GM23338 (cell line): ENCODE data around the gene CNOT6L. TPM values are rescaled to one million over a fixed set of nuclear protein-coding genes. Genes with fewer than 3 reads are reported as not detected.

Experiments used
- ATAC-seq: fragments of 200-7000 bp; cut with Tn5 transposase; 3 replicates; pipeline ENCODE4 v1.9.1; 2020
- DNase-seq: peaks from one replicate; pipeline ENCODE4 v3.0.0-alpha.2; 2015; ENCODE audit warnings: low spot score
- H2AFZ ChIP-seq: fragments of 200-600 bp; sonication (generic); 2 replicates; pipeline ENCODE4 v1.8.0; 2016; ENCODE audit warnings: antibody characterized with exemption, mild to moderate bottlenecking, moderate library complexity
- H3F3A ChIP-seq: fragments of 200-600 bp; sonication (generic); replicated peaks from 2 replicates; pipeline ENCODE4 v1.8.0; 2017; ENCODE audit warnings: antibody characterized with exemption, mixed run types, low read depth
- H3K27ac ChIP-seq: fragments of 200-600 bp; sonication (generic); 2 replicates; pipeline ENCODE4 v1.6.1; 2016; ENCODE audit warnings: low read depth
- H3K27me3 ChIP-seq: fragments of 200-600 bp; sonication (generic); 2 replicates; pipeline ENCODE4 v1.8.0; 2016; ENCODE audit warnings: mild to moderate bottlenecking, mixed run types, moderate library complexity; ENCODE audit not compliant: insufficient read depth
- H3K36me3 ChIP-seq: fragments of 200-600 bp; sonication (generic); 2 replicates; pipeline ENCODE4 v1.8.0; 2016; ENCODE audit warnings: mild to moderate bottlenecking; ENCODE audit not compliant: insufficient read depth
- H3K4me1 ChIP-seq: fragments of 200-600 bp; sonication (generic); 2 replicates; pipeline ENCODE4 v1.8.0; 2016; ENCODE audit warnings: mild to moderate bottlenecking, moderate library complexity; ENCODE audit not compliant: insufficient read depth
- H3K4me2 ChIP-seq: fragments of 200-600 bp; sonication (generic); 2 replicates; pipeline ENCODE4 v1.7.1; 2017; ENCODE audit warnings: mixed run types
- H3K4me3 ChIP-seq: fragments of 200-600 bp; sonication (generic); 2 replicates; pipeline ENCODE4 v1.6.1; 2016; ENCODE audit warnings: mixed run types
- H3K79me2 ChIP-seq: fragments of 200-600 bp; sonication (generic); replicated peaks from 2 replicates; pipeline ENCODE4 v1.8.0; 2017; ENCODE audit warnings: mild to moderate bottlenecking; ENCODE audit not compliant: insufficient read depth
- H3K9me2 ChIP-seq: fragments of 200-600 bp; sonication (generic); 2 replicates; pipeline ENCODE4 v1.8.0; 2017; ENCODE audit not compliant: insufficient read depth
- H4K20me1 ChIP-seq: fragments of 200-600 bp; sonication (generic); replicated peaks from 2 replicates; pipeline ENCODE4 v1.8.0; 2017; ENCODE audit warnings: mild to moderate bottlenecking; ENCODE audit not compliant: insufficient read depth
- H3K27ac Mint-ChIP-seq: 2 replicates; pipeline ENCODE4 v1.8.0; 2020; ENCODE audit warnings: inconsistent platforms, mild to moderate bottlenecking, moderate library complexity, mixed read lengths
- H3K27me3 Mint-ChIP-seq: 3 replicates; pipeline ENCODE4 v1.8.0; 2022; ENCODE audit warnings: low read depth, mild to moderate bottlenecking, moderate library complexity, mixed read lengths, inconsistent platforms; ENCODE audit not compliant: insufficient read depth, poor library complexity
- H3K36me3 Mint-ChIP-seq: 3 replicates; pipeline ENCODE4 v1.8.0; 2021; ENCODE audit warnings: low read depth, mild to moderate bottlenecking, inconsistent platforms, moderate library complexity, mixed read lengths
- H3K4me1 Mint-ChIP-seq: 3 replicates; pipeline ENCODE4 v1.8.0; 2020; ENCODE audit warnings: mild to moderate bottlenecking, inconsistent platforms, mixed read lengths
- H3K4me3 Mint-ChIP-seq: 3 replicates; pipeline ENCODE4 v1.8.0; 2021; ENCODE audit warnings: moderate library complexity, mild to moderate bottlenecking, inconsistent platforms, mixed read lengths
- H3K9me3 Mint-ChIP-seq: 3 replicates; pipeline ENCODE4 v1.8.0; 2020; ENCODE audit warnings: moderate library complexity, mild to moderate bottlenecking, inconsistent platforms, mixed read lengths
- EZH2phosphoT487 ChIP-seq: fragments of 200-600 bp; sonication (generic); IDR thresholded peaks from one replicate; pipeline ENCODE4 v1.8.1; 2018; ENCODE audit warnings: antibody characterized with exemption; ENCODE audit not compliant: unreplicated experiment
- ZNF114 ChIP-seq: fragments of 250-450 bp; sonication (Bioruptor Pico); IDR thresholded peaks from 2 replicates; pipeline ENCODE4 v1.5.0; 2020; ENCODE audit warnings: mild to moderate bottlenecking, moderate library complexity
- ZNF331 ChIP-seq: fragments of 250-450 bp; sonication (Bioruptor Pico); IDR thresholded peaks from 2 replicates; pipeline ENCODE4 v1.5.0; 2020; ENCODE audit warnings: low read depth, mild to moderate bottlenecking, moderate library complexity
- polyA plus RNA-seq: library from polyadenylated mRNA; unstranded; fragments of >200 nt; fragmentation: Nextera tagmentation; extraction: Ambion mirVana; gene quantifications from 2 replicates; pipeline ENCODE4 v1.2.1, GENCODE V29; 2016
- total RNA-seq: library from RNA; depleted of rRNA; stranded (reverse); fragments of >200 nt; shearing (Covaris generic); gene quantifications from 2 replicates; pipeline ENCODE4 v1.2.3, GENCODE V29; 2014
- TF ChIP-seq, protein P1 (sequence below), 2 experiments: fragments of 200-600 bp in 1 of 2; sonication (generic) in 1 of 2; conservative IDR thresholded peaks; 2 replicates each; pipeline versions ENCODE4 v1.5.1 to v1.6.1; 2016 to 2017; ENCODE audit warnings: antibody characterized with exemption in 2 of 2, low read depth in 2 of 2, mild to moderate bottlenecking in 2 of 2, moderate library complexity in 1 of 2
- TF ChIP-seq, protein P2 (sequence below): fragments of 250-450 bp; sonication (Bioruptor Pico); IDR thresholded peaks from 2 replicates; pipeline ENCODE4 v1.5.0; 2020; ENCODE audit warnings: mild to moderate bottlenecking, moderate library complexity
- TF ChIP-seq, protein P3 (sequence below): IDR thresholded peaks from one replicate; pipeline ENCODE4 v1.6.1; 2018; ENCODE audit warnings: antibody characterized with exemption; ENCODE audit not compliant: unreplicated experiment

Gene CNOT6L
- total and polyA plus RNA-seq, 2 experiments from 2014 or later = 3.2 to 13.9 TPM

DNA sequence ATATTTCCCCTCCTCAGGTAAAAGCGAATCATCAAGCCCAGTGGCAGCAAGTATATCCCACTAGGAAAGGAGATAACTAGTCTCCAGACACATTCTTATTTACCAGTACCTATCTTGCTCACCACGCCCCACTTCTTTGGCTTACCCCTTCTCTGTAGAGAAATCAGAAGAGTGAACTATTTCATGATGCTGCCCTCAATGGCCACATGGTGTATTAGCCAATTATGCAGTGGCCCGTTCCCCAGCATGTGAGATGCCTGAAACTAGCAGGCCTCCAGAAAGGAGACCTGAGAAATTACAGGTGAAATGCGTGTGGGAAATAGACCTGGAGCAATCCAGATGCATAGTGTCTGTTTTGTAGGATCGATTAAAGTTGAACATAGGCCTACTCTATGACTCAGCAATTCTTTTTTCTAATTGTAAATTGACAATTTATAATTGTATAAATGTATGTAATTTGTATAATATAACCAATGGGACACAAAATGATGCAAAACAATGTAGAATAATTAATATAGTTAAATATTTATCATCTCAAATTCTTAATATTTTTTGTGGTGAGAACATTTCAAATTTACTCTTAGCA, 126.2 kb downstream of the CNOT6L start:
- H3K36me3 ChIP-seq = no peaks in the 10 kb centered on the region
- H3K4me1 ChIP-seq = no peaks in the 10 kb centered on the region; the same call in 1 of the 2 replicates
- no peaks in the 10 kb centered on the region for H3K9me2 ChIP-seq
- H3K27ac Mint-ChIP-seq = no peak overlapping the region; the same call in 1 of the 2 replicates
- H3K4me2 ChIP-seq = no peak overlapping the region
- no peak overlapping the region for H3K4me3 ChIP-seq
- no peaks in the 10 kb centered on the region for H3F3A ChIP-seq
- DNase-seq (peak; percentile 34), ATAC-seq (peak; percentile 60)
- H3K4me3 Mint-ChIP-seq = no peak overlapping the region
- H3K79me2 ChIP-seq = no peaks in the 10 kb centered on the region
- no peaks in the 10 kb centered on the region for H3K9me3 Mint-ChIP-seq
- H2AFZ ChIP-seq = no peak overlapping the region
- no peak overlapping the region for H3K27ac ChIP-seq
- TF ChIP-seq, protein P1, sequence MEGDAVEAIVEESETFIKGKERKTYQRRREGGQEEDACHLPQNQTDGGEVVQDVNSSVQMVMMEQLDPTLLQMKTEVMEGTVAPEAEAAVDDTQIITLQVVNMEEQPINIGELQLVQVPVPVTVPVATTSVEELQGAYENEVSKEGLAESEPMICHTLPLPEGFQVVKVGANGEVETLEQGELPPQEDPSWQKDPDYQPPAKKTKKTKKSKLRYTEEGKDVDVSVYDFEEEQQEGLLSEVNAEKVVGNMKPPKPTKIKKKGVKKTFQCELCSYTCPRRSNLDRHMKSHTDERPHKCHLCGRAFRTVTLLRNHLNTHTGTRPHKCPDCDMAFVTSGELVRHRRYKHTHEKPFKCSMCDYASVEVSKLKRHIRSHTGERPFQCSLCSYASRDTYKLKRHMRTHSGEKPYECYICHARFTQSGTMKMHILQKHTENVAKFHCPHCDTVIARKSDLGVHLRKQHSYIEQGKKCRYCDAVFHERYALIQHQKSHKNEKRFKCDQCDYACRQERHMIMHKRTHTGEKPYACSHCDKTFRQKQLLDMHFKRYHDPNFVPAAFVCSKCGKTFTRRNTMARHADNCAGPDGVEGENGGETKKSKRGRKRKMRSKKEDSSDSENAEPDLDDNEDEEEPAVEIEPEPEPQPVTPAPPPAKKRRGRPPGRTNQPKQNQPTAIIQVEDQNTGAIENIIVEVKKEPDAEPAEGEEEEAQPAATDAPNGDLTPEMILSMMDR (conservative IDR thresholded peaks at IDR 0.05; ENCODE audit: low read depth in 2 of 2) = 0 out of 4 replicates have a peak, but pooled peaks have one; percentile 4 to 10
- TF ChIP-seq ZNF331 (CRISPR knock-in tag) (no peak), ZNF114 (no peak), EZH2phosphoT487 (no peak)
- H3K36me3 Mint-ChIP-seq = no peaks in the 10 kb centered on the region
- H3K4me1 Mint-ChIP-seq = peaks cover 5% of the 10 kb centered on the region; the same call in 2 of the 3 replicates
- H3K27me3 Mint-ChIP-seq = no peaks in the 10 kb centered on the region
- H4K20me1 ChIP-seq = no peaks in the 10 kb centered on the region
- H3K27me3 ChIP-seq = no peaks in the 10 kb centered on the region

DNA sequence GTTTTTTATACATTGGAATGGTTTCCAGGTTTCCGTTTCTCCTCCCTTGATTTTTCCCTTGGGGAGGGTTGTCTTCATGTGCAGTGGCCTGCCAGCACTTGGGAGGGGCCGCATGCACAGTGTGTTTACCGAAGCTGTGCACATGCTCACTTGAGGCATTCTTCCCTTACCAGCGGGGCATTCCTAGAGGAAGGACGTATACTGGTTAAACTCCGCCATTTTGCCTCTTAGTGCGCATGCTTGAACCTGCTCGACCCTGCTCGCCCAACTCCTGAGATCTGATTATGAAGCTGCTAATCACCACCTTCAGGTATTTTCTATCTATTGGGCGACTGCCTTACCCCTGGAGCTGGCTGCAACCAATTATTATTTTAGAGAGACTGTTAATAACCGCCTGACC, 137.4 kb downstream of the CNOT6L start:
- H4K20me1 ChIP-seq = no peaks in the 10 kb centered on the region
- ATAC-seq = no peak
- no peaks in the 10 kb centered on the region for H3K9me3 Mint-ChIP-seq
- H3K4me1 ChIP-seq = no peaks in the 10 kb centered on the region
- no peak for DNase-seq
- no peaks in the 10 kb centered on the region for H3K36me3 ChIP-seq
- no peaks in the 10 kb centered on the region for H3K4me1 Mint-ChIP-seq
- peaks cover 24% of the 10 kb centered on the region for H3K9me2 ChIP-seq
- H3K4me2 ChIP-seq = no peak overlapping the region
- no peak overlapping the region for H3K27ac ChIP-seq
- H3K27ac Mint-ChIP-seq = no peak overlapping the region; the same call in 1 of the 2 replicates
- peak overlapping the region; percentile 74; the same call in 1 of the 2 replicates for H2AFZ ChIP-seq
- no peaks in the 10 kb centered on the region for H3K79me2 ChIP-seq
- no peak overlapping the region for H3K4me3 ChIP-seq
- no peaks in the 10 kb centered on the region for H3K36me3 Mint-ChIP-seq
- TF ChIP-seq, protein P2, sequence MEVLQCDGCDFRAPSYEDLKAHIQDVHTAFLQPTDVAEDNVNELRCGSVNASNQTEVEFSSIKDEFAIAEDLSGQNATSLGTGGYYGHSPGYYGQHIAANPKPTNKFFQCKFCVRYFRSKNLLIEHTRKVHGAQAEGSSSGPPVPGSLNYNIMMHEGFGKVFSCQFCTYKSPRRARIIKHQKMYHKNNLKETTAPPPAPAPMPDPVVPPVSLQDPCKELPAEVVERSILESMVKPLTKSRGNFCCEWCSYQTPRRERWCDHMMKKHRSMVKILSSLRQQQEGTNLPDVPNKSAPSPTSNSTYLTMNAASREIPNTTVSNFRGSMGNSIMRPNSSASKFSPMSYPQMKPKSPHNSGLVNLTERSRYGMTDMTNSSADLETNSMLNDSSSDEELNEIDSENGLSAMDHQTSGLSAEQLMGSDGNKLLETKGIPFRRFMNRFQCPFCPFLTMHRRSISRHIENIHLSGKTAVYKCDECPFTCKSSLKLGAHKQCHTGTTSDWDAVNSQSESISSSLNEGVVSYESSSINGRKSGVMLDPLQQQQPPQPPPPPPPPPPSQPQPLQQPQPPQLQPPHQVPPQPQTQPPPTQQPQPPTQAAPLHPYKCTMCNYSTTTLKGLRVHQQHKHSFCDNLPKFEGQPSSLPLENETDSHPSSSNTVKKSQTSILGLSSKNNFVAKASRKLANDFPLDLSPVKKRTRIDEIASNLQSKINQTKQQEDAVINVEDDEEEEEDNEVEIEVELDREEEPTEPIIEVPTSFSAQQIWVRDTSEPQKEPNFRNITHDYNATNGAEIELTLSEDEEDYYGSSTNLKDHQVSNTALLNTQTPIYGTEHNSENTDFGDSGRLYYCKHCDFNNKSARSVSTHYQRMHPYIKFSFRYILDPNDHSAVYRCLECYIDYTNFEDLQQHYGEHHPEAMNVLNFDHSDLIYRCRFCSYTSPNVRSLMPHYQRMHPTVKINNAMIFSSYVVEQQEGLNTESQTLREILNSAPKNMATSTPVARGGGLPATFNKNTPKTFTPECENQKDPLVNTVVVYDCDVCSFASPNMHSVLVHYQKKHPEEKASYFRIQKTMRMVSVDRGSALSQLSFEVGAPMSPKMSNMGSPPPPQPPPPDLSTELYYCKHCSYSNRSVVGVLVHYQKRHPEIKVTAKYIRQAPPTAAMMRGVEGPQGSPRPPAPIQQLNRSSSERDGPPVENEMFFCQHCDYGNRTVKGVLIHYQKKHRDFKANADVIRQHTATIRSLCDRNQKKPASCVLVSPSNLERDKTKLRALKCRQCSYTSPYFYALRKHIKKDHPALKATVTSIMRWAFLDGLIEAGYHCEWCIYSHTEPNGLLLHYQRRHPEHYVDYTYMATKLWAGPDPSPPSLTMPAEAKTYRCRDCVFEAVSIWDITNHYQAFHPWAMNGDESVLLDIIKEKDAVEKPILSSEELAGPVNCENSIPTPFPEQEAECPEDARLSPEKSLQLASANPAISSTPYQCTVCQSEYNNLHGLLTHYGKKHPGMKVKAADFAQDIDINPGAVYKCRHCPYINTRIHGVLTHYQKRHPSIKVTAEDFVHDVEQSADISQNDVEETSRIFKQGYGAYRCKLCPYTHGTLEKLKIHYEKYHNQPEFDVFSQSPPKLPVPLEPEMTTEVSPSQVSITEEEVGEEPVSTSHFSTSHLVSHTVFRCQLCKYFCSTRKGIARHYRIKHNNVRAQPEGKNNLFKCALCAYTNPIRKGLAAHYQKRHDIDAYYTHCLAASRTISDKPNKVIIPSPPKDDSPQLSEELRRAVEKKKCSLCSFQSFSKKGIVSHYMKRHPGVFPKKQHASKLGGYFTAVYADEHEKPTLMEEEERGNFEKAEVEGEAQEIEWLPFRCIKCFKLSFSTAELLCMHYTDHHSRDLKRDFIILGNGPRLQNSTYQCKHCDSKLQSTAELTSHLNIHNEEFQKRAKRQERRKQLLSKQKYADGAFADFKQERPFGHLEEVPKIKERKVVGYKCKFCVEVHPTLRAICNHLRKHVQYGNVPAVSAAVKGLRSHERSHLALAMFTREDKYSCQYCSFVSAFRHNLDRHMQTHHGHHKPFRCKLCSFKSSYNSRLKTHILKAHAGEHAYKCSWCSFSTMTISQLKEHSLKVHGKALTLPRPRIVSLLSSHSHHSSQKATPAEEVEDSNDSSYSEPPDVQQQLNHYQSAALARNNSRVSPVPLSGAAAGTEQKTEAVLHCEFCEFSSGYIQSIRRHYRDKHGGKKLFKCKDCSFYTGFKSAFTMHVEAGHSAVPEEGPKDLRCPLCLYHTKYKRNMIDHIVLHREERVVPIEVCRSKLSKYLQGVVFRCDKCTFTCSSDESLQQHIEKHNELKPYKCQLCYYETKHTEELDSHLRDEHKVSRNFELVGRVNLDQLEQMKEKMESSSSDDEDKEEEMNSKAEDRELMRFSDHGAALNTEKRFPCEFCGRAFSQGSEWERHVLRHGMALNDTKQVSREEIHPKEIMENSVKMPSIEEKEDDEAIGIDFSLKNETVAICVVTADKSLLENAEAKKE (CRISPR knock-in tag) = no peak
- TF ChIP-seq ZNF331 (CRISPR knock-in tag) = no peak
- TF ChIP-seq, protein P3, sequence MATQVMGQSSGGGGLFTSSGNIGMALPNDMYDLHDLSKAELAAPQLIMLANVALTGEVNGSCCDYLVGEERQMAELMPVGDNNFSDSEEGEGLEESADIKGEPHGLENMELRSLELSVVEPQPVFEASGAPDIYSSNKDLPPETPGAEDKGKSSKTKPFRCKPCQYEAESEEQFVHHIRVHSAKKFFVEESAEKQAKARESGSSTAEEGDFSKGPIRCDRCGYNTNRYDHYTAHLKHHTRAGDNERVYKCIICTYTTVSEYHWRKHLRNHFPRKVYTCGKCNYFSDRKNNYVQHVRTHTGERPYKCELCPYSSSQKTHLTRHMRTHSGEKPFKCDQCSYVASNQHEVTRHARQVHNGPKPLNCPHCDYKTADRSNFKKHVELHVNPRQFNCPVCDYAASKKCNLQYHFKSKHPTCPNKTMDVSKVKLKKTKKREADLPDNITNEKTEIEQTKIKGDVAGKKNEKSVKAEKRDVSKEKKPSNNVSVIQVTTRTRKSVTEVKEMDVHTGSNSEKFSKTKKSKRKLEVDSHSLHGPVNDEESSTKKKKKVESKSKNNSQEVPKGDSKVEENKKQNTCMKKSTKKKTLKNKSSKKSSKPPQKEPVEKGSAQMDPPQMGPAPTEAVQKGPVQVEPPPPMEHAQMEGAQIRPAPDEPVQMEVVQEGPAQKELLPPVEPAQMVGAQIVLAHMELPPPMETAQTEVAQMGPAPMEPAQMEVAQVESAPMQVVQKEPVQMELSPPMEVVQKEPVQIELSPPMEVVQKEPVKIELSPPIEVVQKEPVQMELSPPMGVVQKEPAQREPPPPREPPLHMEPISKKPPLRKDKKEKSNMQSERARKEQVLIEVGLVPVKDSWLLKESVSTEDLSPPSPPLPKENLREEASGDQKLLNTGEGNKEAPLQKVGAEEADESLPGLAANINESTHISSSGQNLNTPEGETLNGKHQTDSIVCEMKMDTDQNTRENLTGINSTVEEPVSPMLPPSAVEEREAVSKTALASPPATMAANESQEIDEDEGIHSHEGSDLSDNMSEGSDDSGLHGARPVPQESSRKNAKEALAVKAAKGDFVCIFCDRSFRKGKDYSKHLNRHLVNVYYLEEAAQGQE = no peak
- H3F3A ChIP-seq = no peaks in the 10 kb centered on the region
- H3K4me3 Mint-ChIP-seq = no peak overlapping the region
- no peaks in the 10 kb centered on the region for H3K27me3 ChIP-seq
- peaks cover 1% of the 10 kb centered on the region for H3K27me3 Mint-ChIP-seq
